Astrocyte of the cerebellum (primary cell): ENCODE measurements around the gene EPC2.
A peak's percentile ranks its signal among the peaks of the same experiment; 100 is the strongest.

Source experiments
- DNase-seq: peaks from one replicate; pipeline ENCODE4 v3.0.0-alpha.2; 2011; ENCODE audit warnings: low read depth
- H3K4me3 ChIP-seq: 2 replicates; pipeline ENCODE4 v1.5.1; 2011; ENCODE audit warnings: mild to moderate bottlenecking, low read depth, low read length, moderate library complexity
- in situ Hi-C: cut with HindIII; loops from 2 replicates; pipeline ENCODE4 v1.10.0; 2017; ENCODE audit warnings: low sequenced_read_pairs
- TF ChIP-seq, protein P1 (sequence below): IDR thresholded peaks from 2 replicates; pipeline ENCODE4 v1.5.1; 2012; ENCODE audit warnings: low read length, low read depth, moderate library complexity, mild to moderate bottlenecking; ENCODE audit errors: missing control alignments

The EPC2 gene

DNA sequence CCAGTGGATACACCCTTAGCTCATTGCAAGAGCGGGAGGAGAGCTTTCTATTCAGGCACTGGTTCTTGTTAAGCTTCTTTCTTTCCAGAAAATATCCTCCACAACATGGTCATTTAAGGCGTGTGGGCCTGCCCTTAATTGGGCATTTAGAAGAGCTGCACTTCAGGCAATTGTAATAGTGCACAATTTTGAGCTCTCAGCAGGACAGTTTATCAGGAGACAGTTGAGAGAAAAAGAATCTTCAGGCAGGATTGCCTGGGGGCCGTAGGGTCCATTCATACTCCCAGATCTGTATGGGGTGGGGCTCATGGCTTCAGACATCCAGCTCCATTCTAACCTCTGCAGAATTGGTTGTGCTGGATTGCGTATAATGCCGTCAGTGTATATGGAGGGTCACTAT, 6.0 kb upstream of the EPC2 start:
- TF ChIP-seq, protein P1, sequence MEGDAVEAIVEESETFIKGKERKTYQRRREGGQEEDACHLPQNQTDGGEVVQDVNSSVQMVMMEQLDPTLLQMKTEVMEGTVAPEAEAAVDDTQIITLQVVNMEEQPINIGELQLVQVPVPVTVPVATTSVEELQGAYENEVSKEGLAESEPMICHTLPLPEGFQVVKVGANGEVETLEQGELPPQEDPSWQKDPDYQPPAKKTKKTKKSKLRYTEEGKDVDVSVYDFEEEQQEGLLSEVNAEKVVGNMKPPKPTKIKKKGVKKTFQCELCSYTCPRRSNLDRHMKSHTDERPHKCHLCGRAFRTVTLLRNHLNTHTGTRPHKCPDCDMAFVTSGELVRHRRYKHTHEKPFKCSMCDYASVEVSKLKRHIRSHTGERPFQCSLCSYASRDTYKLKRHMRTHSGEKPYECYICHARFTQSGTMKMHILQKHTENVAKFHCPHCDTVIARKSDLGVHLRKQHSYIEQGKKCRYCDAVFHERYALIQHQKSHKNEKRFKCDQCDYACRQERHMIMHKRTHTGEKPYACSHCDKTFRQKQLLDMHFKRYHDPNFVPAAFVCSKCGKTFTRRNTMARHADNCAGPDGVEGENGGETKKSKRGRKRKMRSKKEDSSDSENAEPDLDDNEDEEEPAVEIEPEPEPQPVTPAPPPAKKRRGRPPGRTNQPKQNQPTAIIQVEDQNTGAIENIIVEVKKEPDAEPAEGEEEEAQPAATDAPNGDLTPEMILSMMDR, result no peak
- in situ Hi-C loops, result loop anchor here (5.0 kb wide), 1 partner anchor 51 kb away; no protein-coding TSS in a partner anchor
- no peak for DNase-seq
- no peak overlapping the region for H3K4me3 ChIP-seq

DNA sequence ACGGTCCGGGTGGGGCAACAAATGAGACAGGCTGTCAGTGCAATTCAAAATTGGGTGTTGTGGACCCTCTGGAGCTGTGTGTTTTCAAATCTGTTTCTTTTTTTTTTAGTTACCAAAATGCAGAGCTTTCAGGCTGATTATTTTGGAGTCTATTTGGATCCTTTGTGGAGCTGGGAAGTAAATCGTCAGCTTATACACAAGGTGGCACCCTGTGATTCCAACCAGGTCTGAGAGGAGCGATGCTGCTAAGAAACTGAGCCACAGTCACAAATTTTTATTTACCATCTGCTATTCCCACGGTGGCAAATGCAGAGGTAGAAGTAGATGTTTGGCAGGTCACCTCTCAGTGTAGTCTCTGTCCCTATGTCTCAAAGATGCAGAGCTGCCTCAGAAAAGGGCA, 3.8 kb upstream of the EPC2 start:
- in situ Hi-C loops, result no loop called here
- DNase-seq, result no peak
- TF ChIP-seq, protein P1, result no peak
- no peak overlapping the region for H3K4me3 ChIP-seq

DNA sequence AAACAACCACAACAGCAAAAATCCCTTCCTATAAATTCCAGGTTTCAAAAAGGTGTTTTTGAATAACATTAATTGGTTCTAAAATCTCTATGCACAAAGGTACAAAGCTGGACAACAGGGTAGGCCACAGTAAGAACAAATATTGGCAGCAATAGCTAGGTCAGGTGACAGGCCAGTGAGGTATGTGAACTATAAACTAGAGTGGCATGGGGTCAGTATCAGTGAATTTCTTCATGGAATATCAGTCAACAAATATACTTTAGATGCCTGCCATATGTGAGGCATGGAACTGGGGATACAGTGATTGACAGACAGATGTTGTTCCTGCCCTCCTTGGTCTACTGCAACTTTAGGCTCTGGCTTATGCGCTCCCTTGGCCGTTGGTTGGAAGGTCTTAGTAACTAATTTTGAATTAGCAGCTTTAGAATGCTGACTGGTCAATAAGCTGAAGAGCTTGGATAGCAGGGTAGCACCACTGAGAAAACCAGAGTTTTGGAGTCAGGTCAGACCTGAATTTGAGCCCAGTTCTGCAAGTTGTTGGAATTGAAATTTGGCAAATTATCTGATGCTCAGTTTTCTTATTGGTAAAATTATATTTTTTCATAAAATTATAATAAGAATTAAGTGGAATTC, 2.3 kb upstream of the EPC2 start:
- H3K4me3 ChIP-seq, result no peak overlapping the region
- TF ChIP-seq, protein P1, result no peak
- no peak for DNase-seq
- in situ Hi-C loops, result no loop called here

- H3K4me3 ChIP-seq, result no peak overlapping the region
- TF ChIP-seq, protein P1, result no peak
- DNase-seq, result no peak
- in situ Hi-C loops, result no loop called here
These were observed 1.6 kb upstream of the EPC2 start for GRCh38 chr2:148642891-148643416.

GRCh38 chr2:148643421-148643820, 1.1 kb upstream of the EPC2 start:
- DNase-seq, result no peak
- H3K4me3 ChIP-seq, result peak overlapping the region; percentile 85
- TF ChIP-seq, protein P1, result no peak
- in situ Hi-C loops, result no loop called here

DNA sequence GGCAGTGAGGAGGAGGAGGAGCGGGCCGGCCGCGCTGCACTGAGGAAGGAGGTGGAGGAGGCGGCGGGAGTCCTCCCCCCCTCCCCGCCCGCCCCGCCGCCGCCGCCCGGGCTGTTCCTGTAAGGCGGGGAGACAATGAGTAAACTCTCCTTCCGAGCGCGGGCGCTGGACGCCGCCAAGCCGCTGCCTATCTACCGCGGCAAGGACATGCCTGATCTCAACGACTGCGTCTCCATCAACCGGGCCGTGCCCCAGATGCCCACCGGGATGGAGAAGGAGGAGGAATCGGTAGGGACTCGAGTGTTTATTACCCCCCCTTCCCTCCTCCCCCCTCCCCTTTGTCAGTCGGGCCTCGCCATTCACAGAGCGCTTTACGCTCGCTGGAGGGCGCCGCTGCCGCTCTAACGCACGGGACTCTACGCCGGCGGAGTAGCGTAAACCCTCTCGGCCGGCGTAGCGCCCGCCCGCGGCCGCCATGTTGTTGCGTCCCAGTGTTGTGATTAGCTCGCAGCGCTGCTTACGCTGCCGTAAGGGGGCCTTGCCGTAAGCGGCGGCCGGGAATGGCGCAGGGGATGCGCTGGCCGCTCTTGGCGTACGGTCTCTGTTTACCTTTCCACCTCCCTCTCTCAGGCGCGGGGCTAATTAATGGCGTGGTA, 460 bp downstream of the EPC2 start:
- in situ Hi-C loops, result no loop called here
- peak overlapping the region; percentile 85 for H3K4me3 ChIP-seq
- TF ChIP-seq, protein P1, result peak; percentile 31
- DNase-seq, result peak; percentile 73
